IMR-90 (cell line): ENCODE data around the gene PEX7. TPM values are rescaled to one million over a fixed set of nuclear protein-coding genes. Genes with fewer than 3 reads are reported as not detected.

Experiments used
- ATAC-seq: fragments of 200-7000 bp; cut with Tn5 transposase; 2 replicates; pipeline ENCODE4 v1.9.1; 2020; ENCODE audit warnings: low read depth, mild to moderate bottlenecking, moderate library complexity
- BruUV-seq: library from RNA; stranded (reverse); fragments of 400-500 nt; replicated peaks from 2 replicates; lab custom pipeline; 2021; lab: Mats Ljungman, UMichigan
- CTCF ChIA-PET: fragments of 300-600 bp; formaldehyde crosslinking; extraction: SDS; loops from one replicate; lab custom pipeline; 2021; ENCODE audit warnings: antibody characterized with exemption; lab: Yijun Ruan, JAX
- POLR2A ChIA-PET: fragments of 300-600 bp; sonication (Branson Sonifier 250); formaldehyde crosslinking; loops from one replicate; lab custom pipeline; 2022; ENCODE audit warnings: antibody characterized with exemption; ENCODE audit not compliant: unreplicated experiment; lab: Charles Lee
- DNase-seq: peaks from one replicate; pipeline ENCODE4 v3.0.0; 2013
- H2AFZ ChIP-seq: replicated peaks from 2 replicates; pipeline ENCODE3; 2013; ENCODE audit warnings: low read length, mild to moderate bottlenecking; ENCODE audit not compliant: poor library complexity
- H2AK5ac ChIP-seq: 2 replicates; pipeline ENCODE4 v1.6.1; 2013; ENCODE audit warnings: low read depth, low read length, inconsistent platforms
- H2AK9ac ChIP-seq: replicated peaks from 2 replicates; pipeline ENCODE3; 2013; ENCODE audit warnings: mild to moderate bottlenecking, low read depth, low read length, moderate library complexity; ENCODE audit not compliant: poor library complexity
- H2BK120ac ChIP-seq: 2 replicates; pipeline ENCODE4 v1.6.1; 2013; ENCODE audit warnings: low read depth, low read length, inconsistent platforms
- H2BK15ac ChIP-seq: 3 replicates; pipeline ENCODE4 v1.6.1; 2013; ENCODE audit warnings: low read depth, low read length, inconsistent platforms
- H2BK20ac ChIP-seq: 2 replicates; pipeline ENCODE4 v1.6.1; 2013; ENCODE audit warnings: low read depth, mild to moderate bottlenecking, inconsistent platforms, low read length, moderate library complexity
- H2BK5ac ChIP-seq: 2 replicates; pipeline ENCODE4 v1.6.1; 2013; ENCODE audit warnings: mild to moderate bottlenecking, low read depth, low read length, inconsistent platforms; ENCODE audit not compliant: poor library complexity, severe bottlenecking
- H3K14ac ChIP-seq: replicated peaks from 2 replicates; pipeline ENCODE4 v1.6.1; 2013; ENCODE audit warnings: low read depth, low read length, inconsistent platforms
- H3K18ac ChIP-seq: 2 replicates; pipeline ENCODE4 v1.6.1; 2013; ENCODE audit warnings: low read depth, low read length, control low read depth
- H3K23ac ChIP-seq: 2 replicates; pipeline ENCODE4 v1.6.1; 2013; ENCODE audit warnings: low read depth, low read length, inconsistent platforms
- H3K27ac ChIP-seq: 2 replicates; pipeline ENCODE4 v1.5.1; 2013; ENCODE audit warnings: mild to moderate bottlenecking, control low read depth, low read length; ENCODE audit not compliant: insufficient read depth
- H3K27me3 ChIP-seq: 2 replicates; pipeline ENCODE4 v1.6.1; 2013; ENCODE audit warnings: low read length; ENCODE audit not compliant: control insufficient read depth, insufficient read depth
- H3K36me3 ChIP-seq: 2 replicates; pipeline ENCODE4 v1.6.1; 2013; ENCODE audit warnings: low read length, mixed read lengths; ENCODE audit not compliant: control insufficient read depth, insufficient read depth
- H3K4ac ChIP-seq: 2 replicates; pipeline ENCODE4 v1.6.1; 2013; ENCODE audit warnings: low read depth, low read length, inconsistent platforms
- H3K4me1 ChIP-seq: 2 replicates; pipeline ENCODE4 v1.6.1; 2013; ENCODE audit warnings: low read length, mixed read lengths; ENCODE audit not compliant: control insufficient read depth, insufficient read depth
- H3K4me2 ChIP-seq: 2 replicates; pipeline ENCODE4 v1.6.1; 2013; ENCODE audit warnings: low read depth, mild to moderate bottlenecking, control low read depth, low read length, moderate library complexity
- H3K4me3 ChIP-seq: 2 replicates; pipeline ENCODE4 v1.5.1; 2013; ENCODE audit warnings: low read depth, mild to moderate bottlenecking, control low read depth, low read length, moderate library complexity; ENCODE audit not compliant: insufficient read depth
- H3K56ac ChIP-seq: 2 replicates; pipeline ENCODE4 v1.6.1; 2013; ENCODE audit warnings: low read length, inconsistent platforms; ENCODE audit not compliant: insufficient read depth; ENCODE audit errors: extremely low read depth
- H3K79me1 ChIP-seq, 2 experiments: 2 replicates each; pipeline ENCODE4 v1.6.1; 2013; ENCODE audit warnings: low read length in 2 of 2, inconsistent platforms in 1 of 2, low read depth in 1 of 2
- H3K9ac ChIP-seq: 2 replicates; pipeline ENCODE4 v1.6.1; 2013; ENCODE audit warnings: low read depth, low read length, control low read depth
- H3K9me1 ChIP-seq: 2 replicates; pipeline ENCODE4 v1.6.1; 2013; ENCODE audit warnings: low read length, inconsistent platforms; ENCODE audit not compliant: insufficient read depth
- H3K9me3 ChIP-seq: 2 replicates; pipeline ENCODE4 v1.6.1; 2013; ENCODE audit warnings: low read length; ENCODE audit not compliant: control insufficient read depth, insufficient read depth
- H4K20me1 ChIP-seq: 2 replicates; pipeline ENCODE4 v1.6.1; 2013; ENCODE audit warnings: low read length, inconsistent platforms; ENCODE audit not compliant: insufficient read depth
- H4K5ac ChIP-seq: 2 replicates; pipeline ENCODE4 v1.6.1; 2013; ENCODE audit warnings: mild to moderate bottlenecking, low read depth, low read length, control low read depth
- H4K8ac ChIP-seq, 2 experiments: 2 replicates each; pipeline ENCODE4 v1.6.1; 2013; ENCODE audit warnings: low read depth in 2 of 2, low read length in 2 of 2, control low read depth in 1 of 2, inconsistent platforms in 1 of 2
- H4K91ac ChIP-seq: 2 replicates; pipeline ENCODE4 v1.6.1; 2013; ENCODE audit warnings: low read depth, low read length, inconsistent platforms; ENCODE audit not compliant: insufficient read depth
- CEBPB ChIP-seq: IDR thresholded peaks from 2 replicates; pipeline ENCODE4 v1.6.1; 2012; ENCODE audit warnings: low read depth, low read length, improper control_type of control experiment
- RFX5 ChIP-seq: IDR thresholded peaks from 2 replicates; pipeline ENCODE4 v1.8.0; 2012; ENCODE audit warnings: low read depth, mild to moderate bottlenecking, low read length, moderate library complexity
- WGBS, 2 experiments: methylation state at CpG; one replicate each; pipeline versions ENCODE4 v1.1.5 to v1.1.7; 2013; ENCODE audit warnings: missing lambda C conversion rate in 2 of 2; ENCODE audit not compliant: insufficient read length in 1 of 2; ENCODE audit errors: extremely low coverage in 2 of 2; 5-methylcytosine and 5-hydroxymethylcytosine counted together
- dilution Hi-C: fragments of 300-500 bp; cut with HindIII; formaldehyde crosslinking; loops from one replicate; pipeline ENCODE4 v1.14.3; 2018; ENCODE audit warnings: low sequenced_read_pairs; ENCODE audit not compliant: unreplicated experiment
- in situ Hi-C: fragments of 300-500 bp; cut with MboI; formaldehyde crosslinking; loops from 3 replicates; pipeline ENCODE4 v1.14.3; 2019; ENCODE audit warnings: low sequenced_read_pairs, inconsistent platforms, mixed read lengths
- intact Hi-C: fragments of 100-400 bp; cut with micrococcal nuclease; formaldehyde crosslinking; loops from 2 replicates; pipeline ENCODE4 v1.10.0; 2022
- polyA plus RNA-seq, 3 experiments: library from polyadenylated mRNA; depleted of rRNA; stranded (reverse); fragments of >200 nt; gene quantifications; 2 replicates each; pipeline ENCODE4 v1.2.3, GENCODE V29; 2012; ENCODE audit warnings: low replicate concordance in 1 of 3
- total RNA-seq: library from RNA; depleted of rRNA; stranded (reverse); fragments of >200 nt; gene quantifications from 2 replicates; pipeline ENCODE4 v1.2.3, GENCODE V29; 2012

PEX7 gene
- total and polyA plus RNA-seq, 2 of the 4 experiments (the other 2 are of a cell fraction), result 5.4 to 7.0 TPM

- Histone ChIP-seq H3K27ac (no peak overlapping the region), H3K9me1 (peaks cover 2% of the 10 kb centered on the region; the same call in 1 of the 2 replicates), H2BK15ac (no peak overlapping the region), H3K79me1 (peaks cover 0 to 3% of the 10 kb centered on the region in 2 experiments; a peak in 1 of 4 replicates), H2AK5ac (no peak overlapping the region), H3K4ac (no peak overlapping the region), H4K20me1 (no peaks in the 10 kb centered on the region), H4K5ac (no peak overlapping the region), H2BK5ac (no peak overlapping the region), H4K8ac (no peak overlapping the region), H3K36me3 (no peaks in the 10 kb centered on the region), H3K23ac (no peak overlapping the region), H4K91ac (no peak overlapping the region), H2BK120ac (no peak overlapping the region), H3K56ac (no peak overlapping the region), H3K18ac (no peak overlapping the region), H3K4me2 (no peak overlapping the region), H3K4me3 (no peak overlapping the region), H3K4me1 (no peaks in the 10 kb centered on the region), H3K14ac (no peak overlapping the region), H3K27me3 (no peaks in the 10 kb centered on the region), H3K9me3 (no peaks in the 10 kb centered on the region), H3K9ac (no peak overlapping the region), H2AK9ac (no peak overlapping the region), H2AFZ (no peak overlapping the region), H2BK20ac (no peak overlapping the region)
- ChIA-PET CTCF (no interaction called here), POLR2A (interaction anchor here (0.7 kb wide), 1 partner anchor 46 kb away, joined by 3 read pairs; no protein-coding TSS in a partner anchor)
- no CpG with 5 or more reads among the region's 2 CpGs for WGBS, 2 experiments
- dilution Hi-C loops (no loop called here), in situ Hi-C loops (no loop called here), intact Hi-C loops (no loop called here)
- DNase-seq (no peak), ATAC-seq (no peak)
- BruUV-seq, result no TSS peak
- TF ChIP-seq CEBPB (no peak), RFX5 (no peak)
These were observed 47.1 kb downstream of the PEX7 start for GRCh38 chr6:136869451-136869850.
